ENCODE results near the gene ADCY3. TPM values are rescaled to one million over a fixed set of nuclear protein-coding genes. Genes with fewer than 3 reads are reported as not detected.

Gene ADCY3
- total RNA-seq, 1 experiment from 2014 or later = 39.5 TPM

- Histone ChIP-seq H3K4ac (ENCODE audit: low read depth, low read length) (no peak overlapping the region), H2BK20ac (ENCODE audit: low read depth, low read length, poor library complexity, severe bottlenecking) (no peak overlapping the region), H3K27me3 (ENCODE audit: insufficient read depth, low read length) (no peaks in the 10 kb centered on the region), H3K56ac (ENCODE audit: insufficient read length, low read depth, low read length) (no peak overlapping the region), H3K9ac (ENCODE audit: extremely low read depth, insufficient read length, low read length) (no peak overlapping the region), H3K79me2 (ENCODE audit: insufficient read depth, low read length) (no peaks in the 10 kb centered on the region), H3K9me3 (ENCODE audit: control insufficient read depth, low read depth, low read length) (no peaks in the 10 kb centered on the region), H3K79me1 (ENCODE audit: insufficient read depth, low read depth, low read length, poor library complexity, severe bottlenecking) (no peaks in the 10 kb centered on the region), H3K4me1 (ENCODE audit: insufficient read depth, low read length) (peaks cover 16% of the 10 kb centered on the region), H4K91ac (ENCODE audit: insufficient read length, low read depth, low read length) (no peak overlapping the region), H2BK15ac (ENCODE audit: low read depth, low read length) (no peak overlapping the region), H3K14ac (ENCODE audit: insufficient read depth, low read length) (no peak overlapping the region; the same call in 1 of the 2 replicates), H2AFZ (ENCODE audit: low read length) (no peak overlapping the region), H3K23me2 (ENCODE audit: insufficient read length, low read depth, low read length, poor library complexity, severe bottlenecking) (no peaks in the 10 kb centered on the region), H2BK5ac (ENCODE audit: insufficient read length, low read length) (no peak overlapping the region), H4K5ac (ENCODE audit: insufficient read length, low read depth, low read length) (no peak overlapping the region), H3K4me2 (ENCODE audit: insufficient read depth, insufficient read length, low read length) (no peak overlapping the region), H3K23ac (ENCODE audit: insufficient read length, low read depth, low read length) (no peak overlapping the region), H3T11ph (ENCODE audit: low read length) (no peak overlapping the region), H3K27ac (ENCODE audit: insufficient read length, low read depth, low read length) (no peak overlapping the region), H2BK120ac (ENCODE audit: low read depth, low read length, poor library complexity, severe bottlenecking) (no peak overlapping the region), H2AK5ac (ENCODE audit: insufficient read length, low read length) (no peak overlapping the region), H4K20me1 (ENCODE audit: control insufficient read depth, insufficient read depth, insufficient read length) (no peaks in the 10 kb centered on the region), H3K18ac (ENCODE audit: insufficient read length, low read depth, low read length) (no peak overlapping the region), H4K8ac (replicated peaks; ENCODE audit: insufficient read length, low read depth, low read length) (no peak overlapping the region), H2BK12ac (ENCODE audit: insufficient read length, low read depth, low read length) (no peak overlapping the region)
- H3K27me3 Mint-ChIP-seq (ENCODE audit: low read depth) = no peaks in the 10 kb centered on the region; the same call in 1 of the 2 replicates
- H3K27ac Mint-ChIP-seq = peak overlapping the region in 2 of 3 experiments; percentile 40 to 74; a peak in 2 of 7 replicates
- no peaks in the 10 kb centered on the region for H3K9me3 Mint-ChIP-seq
- WGBS (ENCODE audit: extremely low coverage, insufficient read length, low lambda C conversion rate) = no CpG with 5 or more reads among the region's 9 CpGs
- TF ChIP-seq CTCF (conservative IDR thresholded peaks at IDR 0.05) = no peak
- peaks cover 69 to 89% (median 87%) of the 10 kb centered on the region in 3 experiments for H3K36me3 Mint-ChIP-seq (ENCODE audit: insufficient read depth in 1 of 3, low read depth in 3 of 3)
- no peak for DNase-seq
- no peak overlapping the region for H3K4me3 Mint-ChIP-seq
- H3K4me1 Mint-ChIP-seq = peaks cover 34 to 37% of the 10 kb centered on the region in 2 experiments
These were observed 101.3 kb downstream of the ADCY3 start for GRCh38 chr2:24818721-24819167.

All from H9 (cell line).